GM06990 (cell line): ENCODE measurements around the gene OSER1.

Experiments used
- DNase-seq: peaks from one replicate; pipeline ENCODE4 v3.0.0-alpha.2; 2011; ENCODE audit not compliant: insufficient read length; ENCODE audit errors: extremely low read depth
- H3K27me3 ChIP-seq: replicated peaks from 2 replicates; pipeline ENCODE4 v1.6.0; 2011; ENCODE audit warnings: low read length; ENCODE audit not compliant: control insufficient read depth, insufficient read depth
- H3K36me3 ChIP-seq: 2 replicates; pipeline ENCODE4 v1.5.1; 2011; ENCODE audit warnings: low read length; ENCODE audit not compliant: control insufficient read depth, insufficient read depth
- H3K4me3 ChIP-seq: replicated peaks from 2 replicates; pipeline ENCODE4 v1.5.1; 2011; ENCODE audit warnings: low read depth, mild to moderate bottlenecking, control low read depth, low read length
- CTCF ChIP-seq: IDR thresholded peaks from 2 replicates; pipeline ENCODE4 v1.5.1; 2011; ENCODE audit warnings: low read length, control low read depth, mild to moderate bottlenecking, inconsistent platforms; ENCODE audit not compliant: insufficient read depth, poor library complexity, severe bottlenecking

Gene OSER1

GRCh38 chr20:44151621-44152416 is 58.8 kb downstream of the OSER1 start:
- no peaks in the 10 kb centered on the region for H3K36me3 ChIP-seq
- H3K27me3 ChIP-seq: peaks cover 1% of the 10 kb centered on the region; the same call in 1 of the 2 replicates
- no peak for DNase-seq
- H3K4me3 ChIP-seq: no peak overlapping the region
- no peak for TF ChIP-seq CTCF

GRCh38 chr20:44146272-44146671 is 64.3 kb downstream of the OSER1 start:
- DNase-seq: no peak
- no peak overlapping the region for H3K4me3 ChIP-seq
- no peak for TF ChIP-seq CTCF
- H3K36me3 ChIP-seq: no peaks in the 10 kb centered on the region
- H3K27me3 ChIP-seq: peaks cover 3% of the 10 kb centered on the region
